WTC11 (cell line): ENCODE results near the gene ZNF628. TPM values are rescaled to one million over a fixed set of nuclear protein-coding genes. Genes with fewer than 3 reads are reported as not detected.

Experiments
- ATAC-seq: fragments of 200-7000 bp; cut with Tn5 transposase; 2 replicates; pipeline ENCODE4 v1.10.0; 2021; ENCODE audit warnings: mild to moderate bottlenecking, moderate library complexity
- CTCF ChIA-PET: fragments of 300-600 bp; sonication (Branson Sonifier 250); formaldehyde crosslinking; loops from one replicate; lab custom pipeline; 2021; ENCODE audit warnings: antibody characterized with exemption; lab: Charles Lee
- POLR2A ChIA-PET: fragments of 350-600 bp; sonication (Branson Sonifier 250); formaldehyde crosslinking; loops from one replicate; lab custom pipeline; 2021; ENCODE audit warnings: antibody characterized with exemption; lab: Charles Lee
- DNase-seq: peaks from one replicate; pipeline ENCODE4 v3.0.0; 2021; ENCODE audit warnings: low spot score
- H3K27ac Mint-ChIP-seq: 2 replicates; pipeline ENCODE4 v1.8.0; 2021; ENCODE audit warnings: mixed read lengths
- H3K27me3 Mint-ChIP-seq: 2 replicates; pipeline ENCODE4 v1.8.0; 2021; ENCODE audit warnings: low read depth, mild to moderate bottlenecking, moderate library complexity, mixed read lengths
- H3K36me3 Mint-ChIP-seq: 2 replicates; pipeline ENCODE4 v1.8.0; 2021; ENCODE audit warnings: mixed read lengths
- H3K4me1 Mint-ChIP-seq: 2 replicates; pipeline ENCODE4 v1.8.0; 2022; ENCODE audit warnings: mixed read lengths
- H3K4me3 Mint-ChIP-seq: 2 replicates; pipeline ENCODE4 v1.8.0; 2021; ENCODE audit warnings: mild to moderate bottlenecking, moderate library complexity, mixed read lengths
- H3K9me3 Mint-ChIP-seq: 2 replicates; pipeline ENCODE4 v1.8.0; 2021; ENCODE audit warnings: mixed read lengths
- CBFB ChIP-seq: sonication (generic); formaldehyde crosslinking; IDR thresholded peaks from 2 replicates; pipeline ENCODE4 v1.8.1; 2022; ENCODE audit warnings: mild to moderate bottlenecking, low read depth, missing genetic modification reagents
- CDX4 ChIP-seq: fragments of 250-450 bp; sonication (Bioruptor Pico); IDR thresholded peaks from 2 replicates; pipeline ENCODE4 v1.9.0; 2021; ENCODE audit warnings: moderate library complexity, mild to moderate bottlenecking, inconsistent platforms, borderline replicate concordance
- ETV6 ChIP-seq: sonication (generic); formaldehyde crosslinking; IDR thresholded peaks from 2 replicates; pipeline ENCODE4 v1.8.1; 2022; ENCODE audit warnings: mild to moderate bottlenecking, missing genetic modification reagents
- GTF2I ChIP-seq: fragments of 250-450 bp; sonication (Bioruptor Pico); conservative IDR thresholded peaks from 2 replicates; pipeline ENCODE4 v1.4.0; 2021; ENCODE audit warnings: mild to moderate bottlenecking
- IRF2 ChIP-seq: sonication (generic); formaldehyde crosslinking; IDR thresholded peaks from 2 replicates; pipeline ENCODE4 v1.8.0; 2022; ENCODE audit warnings: low read depth, missing genetic modification reagents, borderline replicate concordance
- SP1 ChIP-seq: sonication (generic); formaldehyde crosslinking; conservative IDR thresholded peaks from 2 replicates; pipeline ENCODE4 v1.8.1; 2022; ENCODE audit warnings: missing genetic modification reagents
- TCF7 ChIP-seq: sonication (generic); formaldehyde crosslinking; IDR thresholded peaks from 2 replicates; pipeline ENCODE4 v1.8.0; 2022; ENCODE audit warnings: mild to moderate bottlenecking, low read depth, missing genetic modification reagents, moderate library complexity
- ZNF121 ChIP-seq: sonication (generic); formaldehyde crosslinking; IDR thresholded peaks from 2 replicates; pipeline ENCODE4 v1.8.0; 2023; ENCODE audit warnings: missing genetic modification reagents
- ZNF281 ChIP-seq: sonication (generic); formaldehyde crosslinking; IDR thresholded peaks from 2 replicates; pipeline ENCODE4 v1.8.0; 2023; ENCODE audit warnings: mild to moderate bottlenecking, missing genetic modification reagents
- ZNF416 ChIP-seq: fragments of 250-450 bp; sonication (Bioruptor Pico); IDR thresholded peaks from 2 replicates; pipeline ENCODE4 v1.9.0; 2021; ENCODE audit warnings: mild to moderate bottlenecking, inconsistent platforms
- total RNA-seq: library from RNA; stranded (reverse); gene quantifications from 3 replicates; pipeline ENCODE4 v1.2.3, GENCODE V29; 2021
- TF ChIP-seq, protein P1 (sequence below): fragments of 200-600 bp; IDR thresholded peaks from 2 replicates; pipeline ENCODE4 v1.8.0; 2022; ENCODE audit warnings: antibody characterized with exemption
- TF ChIP-seq, protein P2 (sequence below): sonication (generic); formaldehyde crosslinking; conservative IDR thresholded peaks from 2 replicates; pipeline ENCODE4 v1.8.1; 2022; ENCODE audit warnings: mild to moderate bottlenecking, missing genetic modification reagents
- TF ChIP-seq, protein P3 (sequence below): sonication (generic); formaldehyde crosslinking; IDR thresholded peaks from 2 replicates; pipeline ENCODE4 v1.8.1; 2022; ENCODE audit warnings: missing genetic modification reagents, borderline replicate concordance
- TF ChIP-seq, protein P4 (sequence below): fragments of 250-450 bp; sonication (Bioruptor Pico); IDR thresholded peaks from 2 replicates; pipeline ENCODE4 v1.9.0; 2021; ENCODE audit warnings: mild to moderate bottlenecking, borderline replicate concordance

ZNF628 gene
- total RNA-seq, 1 experiment from 2014 or later, result 23.6 TPM

DNA sequence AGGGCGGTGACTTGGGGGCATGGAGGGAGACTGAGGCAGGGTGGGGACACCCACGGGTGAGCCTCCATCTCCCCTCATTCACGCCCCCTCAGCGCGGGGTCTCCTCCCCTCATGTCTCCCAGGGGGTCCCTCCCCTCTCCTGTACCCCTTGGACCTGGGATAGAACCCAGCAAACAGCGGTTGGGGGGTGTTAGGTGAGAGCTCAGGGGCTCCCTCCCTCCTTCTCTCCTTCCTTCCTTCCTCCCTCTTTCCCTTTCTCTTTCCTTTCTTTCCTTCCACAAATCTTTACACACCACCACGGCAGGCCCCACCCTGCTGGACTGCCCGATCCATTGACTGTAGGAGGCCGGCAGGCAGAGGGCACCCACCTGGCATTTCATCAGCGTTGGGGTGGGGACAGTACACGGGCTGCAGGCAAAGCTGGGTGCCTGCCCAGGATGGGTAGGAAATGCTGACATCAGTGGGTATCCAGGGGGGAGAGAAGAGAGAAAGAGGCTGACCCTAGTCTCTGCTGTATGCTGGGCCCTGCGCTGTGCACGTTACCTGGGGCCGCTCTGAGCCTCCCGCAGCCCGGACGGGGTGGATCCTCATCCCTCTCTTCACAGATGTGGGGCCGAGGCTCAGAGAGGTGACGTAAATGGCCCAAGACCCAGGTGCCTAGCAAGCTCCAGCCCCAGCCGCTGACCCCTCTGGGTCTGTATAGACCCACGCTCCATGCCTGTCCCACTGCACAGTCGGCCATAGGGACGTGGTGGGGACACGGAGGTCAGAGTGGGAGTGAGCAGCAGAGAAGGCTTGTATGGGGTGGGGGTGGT is 15.3 kb downstream of the ZNF628 start:
- H3K27me3 Mint-ChIP-seq, result peaks cover 3% of the 10 kb centered on the region
- POLR2A ChIA-PET, result interaction anchor here (0.6 kb wide), 1 partner anchor 57 kb away, joined by 13 read pairs; no protein-coding TSS in a partner anchor

GRCh38 chr19:55492362-55492944 is 16.0 kb downstream of the ZNF628 start:
- no peaks in the 10 kb centered on the region for H3K36me3 Mint-ChIP-seq
- CTCF ChIA-PET, result interaction anchor here (0.8 to 13.5 kb wide), 4 partner anchors 12 to 39 kb away, joined by 3 to 96 read pairs (median 4); partner anchors contain the start of gene ISOC2
- ATAC-seq, result no peak

More for the DNA sequence above, 15.3 kb downstream of the ZNF628 start:
- Mint-ChIP-seq H3K9me3 (no peaks in the 10 kb centered on the region), H3K36me3 (no peaks in the 10 kb centered on the region), H3K4me3 (no peak overlapping the region), H3K4me1 (peaks cover 14% of the 10 kb centered on the region), H3K27ac (no peak overlapping the region)
- ATAC-seq, result no peak
- no peak for DNase-seq
- TF ChIP-seq CBFB (CRISPR knock-in tag), result no peak
- TF ChIP-seq SP1 (CRISPR knock-in tag), result no peak
- TF ChIP-seq, protein P1, sequence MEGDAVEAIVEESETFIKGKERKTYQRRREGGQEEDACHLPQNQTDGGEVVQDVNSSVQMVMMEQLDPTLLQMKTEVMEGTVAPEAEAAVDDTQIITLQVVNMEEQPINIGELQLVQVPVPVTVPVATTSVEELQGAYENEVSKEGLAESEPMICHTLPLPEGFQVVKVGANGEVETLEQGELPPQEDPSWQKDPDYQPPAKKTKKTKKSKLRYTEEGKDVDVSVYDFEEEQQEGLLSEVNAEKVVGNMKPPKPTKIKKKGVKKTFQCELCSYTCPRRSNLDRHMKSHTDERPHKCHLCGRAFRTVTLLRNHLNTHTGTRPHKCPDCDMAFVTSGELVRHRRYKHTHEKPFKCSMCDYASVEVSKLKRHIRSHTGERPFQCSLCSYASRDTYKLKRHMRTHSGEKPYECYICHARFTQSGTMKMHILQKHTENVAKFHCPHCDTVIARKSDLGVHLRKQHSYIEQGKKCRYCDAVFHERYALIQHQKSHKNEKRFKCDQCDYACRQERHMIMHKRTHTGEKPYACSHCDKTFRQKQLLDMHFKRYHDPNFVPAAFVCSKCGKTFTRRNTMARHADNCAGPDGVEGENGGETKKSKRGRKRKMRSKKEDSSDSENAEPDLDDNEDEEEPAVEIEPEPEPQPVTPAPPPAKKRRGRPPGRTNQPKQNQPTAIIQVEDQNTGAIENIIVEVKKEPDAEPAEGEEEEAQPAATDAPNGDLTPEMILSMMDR, result no peak
- no peak for TF ChIP-seq TCF7 (CRISPR knock-in tag)
- TF ChIP-seq, protein P2, sequence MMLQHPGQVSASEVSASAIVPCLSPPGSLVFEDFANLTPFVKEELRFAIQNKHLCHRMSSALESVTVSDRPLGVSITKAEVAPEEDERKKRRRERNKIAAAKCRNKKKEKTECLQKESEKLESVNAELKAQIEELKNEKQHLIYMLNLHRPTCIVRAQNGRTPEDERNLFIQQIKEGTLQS (CRISPR knock-in tag), result no peak
- TF ChIP-seq CDX4 (CRISPR knock-in tag), result no peak
- TF ChIP-seq, protein P3, sequence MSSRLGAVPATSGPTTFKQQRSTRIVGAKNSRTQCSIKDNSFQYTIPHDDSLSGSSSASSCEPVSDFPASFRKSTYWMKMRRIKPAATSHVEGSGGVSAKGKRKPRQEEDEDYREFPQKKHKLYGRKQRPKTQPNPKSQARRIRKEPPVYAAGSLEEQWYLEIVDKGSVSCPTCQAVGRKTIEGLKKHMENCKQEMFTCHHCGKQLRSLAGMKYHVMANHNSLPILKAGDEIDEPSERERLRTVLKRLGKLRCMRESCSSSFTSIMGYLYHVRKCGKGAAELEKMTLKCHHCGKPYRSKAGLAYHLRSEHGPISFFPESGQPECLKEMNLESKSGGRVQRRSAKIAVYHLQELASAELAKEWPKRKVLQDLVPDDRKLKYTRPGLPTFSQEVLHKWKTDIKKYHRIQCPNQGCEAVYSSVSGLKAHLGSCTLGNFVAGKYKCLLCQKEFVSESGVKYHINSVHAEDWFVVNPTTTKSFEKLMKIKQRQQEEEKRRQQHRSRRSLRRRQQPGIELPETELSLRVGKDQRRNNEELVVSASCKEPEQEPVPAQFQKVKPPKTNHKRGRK (CRISPR knock-in tag), result no peak
- TF ChIP-seq, protein P4, sequence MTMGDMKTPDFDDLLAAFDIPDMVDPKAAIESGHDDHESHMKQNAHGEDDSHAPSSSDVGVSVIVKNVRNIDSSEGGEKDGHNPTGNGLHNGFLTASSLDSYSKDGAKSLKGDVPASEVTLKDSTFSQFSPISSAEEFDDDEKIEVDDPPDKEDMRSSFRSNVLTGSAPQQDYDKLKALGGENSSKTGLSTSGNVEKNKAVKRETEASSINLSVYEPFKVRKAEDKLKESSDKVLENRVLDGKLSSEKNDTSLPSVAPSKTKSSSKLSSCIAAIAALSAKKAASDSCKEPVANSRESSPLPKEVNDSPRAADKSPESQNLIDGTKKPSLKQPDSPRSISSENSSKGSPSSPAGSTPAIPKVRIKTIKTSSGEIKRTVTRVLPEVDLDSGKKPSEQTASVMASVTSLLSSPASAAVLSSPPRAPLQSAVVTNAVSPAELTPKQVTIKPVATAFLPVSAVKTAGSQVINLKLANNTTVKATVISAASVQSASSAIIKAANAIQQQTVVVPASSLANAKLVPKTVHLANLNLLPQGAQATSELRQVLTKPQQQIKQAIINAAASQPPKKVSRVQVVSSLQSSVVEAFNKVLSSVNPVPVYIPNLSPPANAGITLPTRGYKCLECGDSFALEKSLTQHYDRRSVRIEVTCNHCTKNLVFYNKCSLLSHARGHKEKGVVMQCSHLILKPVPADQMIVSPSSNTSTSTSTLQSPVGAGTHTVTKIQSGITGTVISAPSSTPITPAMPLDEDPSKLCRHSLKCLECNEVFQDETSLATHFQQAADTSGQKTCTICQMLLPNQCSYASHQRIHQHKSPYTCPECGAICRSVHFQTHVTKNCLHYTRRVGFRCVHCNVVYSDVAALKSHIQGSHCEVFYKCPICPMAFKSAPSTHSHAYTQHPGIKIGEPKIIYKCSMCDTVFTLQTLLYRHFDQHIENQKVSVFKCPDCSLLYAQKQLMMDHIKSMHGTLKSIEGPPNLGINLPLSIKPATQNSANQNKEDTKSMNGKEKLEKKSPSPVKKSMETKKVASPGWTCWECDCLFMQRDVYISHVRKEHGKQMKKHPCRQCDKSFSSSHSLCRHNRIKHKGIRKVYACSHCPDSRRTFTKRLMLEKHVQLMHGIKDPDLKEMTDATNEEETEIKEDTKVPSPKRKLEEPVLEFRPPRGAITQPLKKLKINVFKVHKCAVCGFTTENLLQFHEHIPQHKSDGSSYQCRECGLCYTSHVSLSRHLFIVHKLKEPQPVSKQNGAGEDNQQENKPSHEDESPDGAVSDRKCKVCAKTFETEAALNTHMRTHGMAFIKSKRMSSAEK (CRISPR knock-in tag), result no peak
- TF ChIP-seq ZNF416 (CRISPR knock-in tag), result no peak
- no peak for TF ChIP-seq IRF2 (CRISPR knock-in tag)
- TF ChIP-seq ETV6, result no peak
- no peak for TF ChIP-seq GTF2I (CRISPR knock-in tag)
- CTCF ChIA-PET, result interaction anchor here (1.4 to 13.5 kb wide), 2 partner anchors 13 to 24 kb away, joined by 4 to 96 read pairs; no protein-coding TSS in a partner anchor

More at GRCh38 chr19:55492362-55492944, 16.0 kb downstream of the ZNF628 start:
- POLR2A ChIA-PET, result no interaction called here
- Mint-ChIP-seq H3K4me3 (no peak overlapping the region), H3K9me3 (no peaks in the 10 kb centered on the region), H3K27ac (no peak overlapping the region), H3K27me3 (peaks cover 7% of the 10 kb centered on the region), H3K4me1 (peaks cover 7% of the 10 kb centered on the region)
- no peak for DNase-seq
- TF ChIP-seq ZNF121 (CRISPR knock-in tag) (0 out of 2 replicates have a peak, but pooled peaks have one; percentile 12), ZNF281 (no peak)
